AG10803 (cell line): ENCODE data around the gene KCNT1.

Source experiments
- DNase-seq: peaks from one replicate; pipeline ENCODE4 v3.0.0; 2010; ENCODE audit warnings: low read depth
- H3K4me3 ChIP-seq: 2 replicates; pipeline ENCODE4 v1.5.1; 2011; ENCODE audit warnings: mild to moderate bottlenecking, low read length, control low read depth
- CTCF ChIP-seq: conservative IDR thresholded peaks from 2 replicates; pipeline ENCODE4 v1.5.1; 2011; ENCODE audit warnings: mild to moderate bottlenecking, low read length, control low read depth, inconsistent platforms

The KCNT1 gene

GRCh38 chr9:135798263-135798585, 96.2 kb downstream of the KCNT1 start:
- H3K4me3 ChIP-seq: no peak overlapping the region
- TF ChIP-seq CTCF: no peak
- DNase-seq: no peak

DNA sequence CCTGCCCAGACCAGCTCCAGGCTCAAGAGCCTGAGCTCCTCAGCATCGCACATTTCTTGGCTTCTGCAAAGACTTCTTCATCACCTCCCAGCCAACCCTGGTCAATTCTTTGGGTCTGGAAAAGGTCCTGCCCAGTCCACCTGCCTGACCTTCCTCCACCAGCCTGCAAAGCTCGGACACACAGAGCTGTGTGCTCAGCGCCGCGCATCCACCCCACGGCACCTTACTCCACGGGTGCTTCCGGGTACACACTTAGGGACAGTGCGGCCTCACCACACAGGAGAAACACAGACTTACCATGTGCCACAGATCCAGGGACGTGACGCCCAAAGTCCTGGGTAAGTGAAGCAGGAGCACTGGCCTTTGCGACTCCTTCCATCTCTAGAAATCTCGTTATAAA, 97.3 kb downstream of the KCNT1 start:
- DNase-seq: no peak
- no peak for TF ChIP-seq CTCF
- no peak overlapping the region for H3K4me3 ChIP-seq

- H3K4me3 ChIP-seq: no peak overlapping the region
- DNase-seq: no peak
- no peak for TF ChIP-seq CTCF
Measured at GRCh38 chr9:135801070-135801469, 99.1 kb downstream of the KCNT1 start.

- no peak for TF ChIP-seq CTCF
- H3K4me3 ChIP-seq: no peak overlapping the region
- no peak for DNase-seq
Measured at GRCh38 chr9:135802876-135803419, 101.0 kb downstream of the KCNT1 start.

DNA sequence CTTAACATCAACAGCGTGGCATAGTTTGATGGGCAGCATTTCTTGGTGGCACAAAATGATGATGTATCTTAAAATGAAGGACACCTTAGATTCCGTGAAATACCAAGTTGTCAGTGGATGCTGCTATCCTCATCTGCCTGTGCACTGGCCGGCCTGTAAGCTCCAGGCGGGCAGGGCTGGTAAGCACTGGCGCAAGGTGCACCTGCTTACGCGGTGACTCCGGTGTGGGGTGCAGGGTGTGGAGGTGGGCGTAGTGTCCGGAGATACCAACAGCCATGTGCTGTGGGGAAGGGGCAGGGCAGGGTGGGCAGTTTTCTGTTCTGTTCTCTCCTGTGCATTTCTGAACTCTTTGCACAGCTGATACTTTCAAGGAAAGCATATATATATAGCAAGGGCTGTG, 101.5 kb downstream of the KCNT1 start:
- TF ChIP-seq CTCF: no peak
- H3K4me3 ChIP-seq: no peak overlapping the region
- DNase-seq: no peak

DNA sequence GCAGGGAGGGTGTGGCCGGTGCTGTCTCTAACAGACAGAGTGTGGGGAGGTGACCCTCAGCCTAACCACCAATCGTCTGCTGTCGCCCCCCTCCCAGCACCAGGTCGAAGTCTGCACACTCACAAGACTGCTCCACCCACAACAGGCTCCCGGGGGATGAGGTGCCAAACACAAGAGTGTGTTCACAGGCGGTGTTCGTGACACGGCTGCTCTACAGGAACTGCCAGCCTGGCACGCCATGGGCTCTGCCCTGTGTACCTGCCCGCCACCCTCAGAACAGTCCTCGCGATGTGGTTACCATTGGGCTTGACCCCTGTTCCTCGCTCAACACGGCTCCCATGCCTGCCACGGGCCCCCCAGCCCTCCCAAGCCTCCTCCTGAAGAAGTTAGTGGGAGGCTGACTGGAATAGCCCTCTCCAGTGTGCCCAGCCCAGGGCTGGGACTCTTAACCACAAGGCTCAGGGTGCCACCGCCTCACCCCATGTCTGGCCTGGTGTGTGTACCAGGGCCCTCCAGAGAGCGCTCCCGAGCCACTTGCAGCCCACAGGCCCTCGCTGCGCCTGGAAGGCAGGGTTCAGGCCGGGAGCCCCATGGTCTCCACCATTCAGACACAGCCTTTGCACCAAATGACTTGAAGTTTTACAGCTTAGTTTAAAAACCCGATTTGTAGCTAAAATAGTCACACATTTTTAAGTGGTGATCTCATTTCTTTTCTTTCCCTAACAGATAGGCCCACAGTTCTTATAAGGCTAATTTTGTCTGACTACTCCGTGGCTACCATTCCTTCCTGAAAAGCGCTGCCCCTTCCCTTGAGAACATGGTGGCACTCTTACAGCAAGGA, 102.8 kb downstream of the KCNT1 start:
- TF ChIP-seq CTCF: no peak
- DNase-seq: peak; percentile 15
- H3K4me3 ChIP-seq: no peak overlapping the region

GRCh38 chr9:135805422-135806022, 103.5 kb downstream of the KCNT1 start:
- H3K4me3 ChIP-seq: no peak overlapping the region
- no peak for TF ChIP-seq CTCF
- DNase-seq: no peak
